ACC112 (cell line): ENCODE data around the gene ZNF576.

Source experiments
- H2AFZ ChIP-seq: fragments of 200-600 bp; sonication (generic); one replicate; pipeline ENCODE4 v1.6.0; 2017; ENCODE audit warnings: antibody characterized with exemption, low read length; ENCODE audit not compliant: unreplicated experiment
- H3K27ac ChIP-seq: fragments of 200-600 bp; sonication (generic); 2 replicates; pipeline ENCODE4 v1.5.1; 2014; ENCODE audit warnings: low read depth, mild to moderate bottlenecking, antibody characterized with exemption, low read length, moderate library complexity
- H3K27me3 ChIP-seq: fragments of 200-600 bp; sonication (generic); 2 replicates; pipeline ENCODE4 v1.6.1; 2014; ENCODE audit warnings: mild to moderate bottlenecking, antibody characterized with exemption, low read length, moderate library complexity, mixed read lengths; ENCODE audit not compliant: insufficient read depth
- H3K36me3 ChIP-seq: fragments of 200-600 bp; sonication (generic); 2 replicates; pipeline ENCODE4 v1.6.1; 2016; ENCODE audit warnings: mild to moderate bottlenecking, antibody characterized with exemption, low read length, moderate library complexity, mixed read lengths; ENCODE audit not compliant: insufficient read depth
- H3K4me1 ChIP-seq: fragments of 200-600 bp; sonication (generic); one replicate; pipeline ENCODE4 v1.6.1; 2016; ENCODE audit warnings: low read length, mixed read lengths; ENCODE audit not compliant: insufficient read depth, unreplicated experiment, control insufficient read depth
- H3K4me3 ChIP-seq: fragments of 200-600 bp; sonication (generic); 2 replicates; pipeline ENCODE4 v1.5.1; 2014; ENCODE audit warnings: mild to moderate bottlenecking, low read depth, low read length
- H3K79me2 ChIP-seq: fragments of 200-600 bp; sonication (generic); one replicate; pipeline ENCODE4 v1.6.0; 2016; ENCODE audit warnings: low read length; ENCODE audit not compliant: control insufficient read depth, unreplicated experiment, insufficient read depth

Gene ZNF576

GRCh38 chr19:43618921-43619261 lies 22.5 kb downstream of the ZNF576 start:
- H3K27me3 ChIP-seq: no peaks in the 10 kb centered on the region
- peak overlapping the region; percentile 95 for H2AFZ ChIP-seq
- H3K4me1 ChIP-seq: peaks cover 6% of the 10 kb centered on the region
- peaks cover 23% of the 10 kb centered on the region for H3K79me2 ChIP-seq
- H3K27ac ChIP-seq: peak overlapping the region; percentile 75
- no peaks in the 10 kb centered on the region for H3K36me3 ChIP-seq
- peak overlapping the region; percentile 79 for H3K4me3 ChIP-seq

GRCh38 chr19:43619262-43620060 lies 23.1 kb downstream of the ZNF576 start, which contains the start of gene ZNF428:
TSS of gene ZNF428 (minus strand) at chr19:43619629. CDS start at chr19:43614304, 5,325 bp downstream.
- Histone ChIP-seq H3K36me3 (no peaks in the 10 kb centered on the region), H3K27ac (peak within 1 kb of the TSS; percentile 75), H3K4me3 (peak within 1 kb of the TSS; percentile 79), H2AFZ (peak within 1 kb of the TSS; percentile 95), H3K79me2 (peaks cover 23% of the 10 kb centered on the region), H3K27me3 (no peaks in the 10 kb centered on the region), H3K4me1 (peaks cover 6% of the 10 kb centered on the region)

- Histone ChIP-seq H3K79me2 (peaks cover 21% of the 10 kb centered on the region), H3K27ac (peak overlapping the region; percentile 75), H3K36me3 (no peaks in the 10 kb centered on the region), H3K4me3 (peak overlapping the region; percentile 79), H3K4me1 (peaks cover 6% of the 10 kb centered on the region), H2AFZ (no peak overlapping the region), H3K27me3 (no peaks in the 10 kb centered on the region)
Observed at GRCh38 chr19:43620061-43621001, 23.9 kb downstream of the ZNF576 start.

GRCh38 chr19:43622070-43622469 lies 25.7 kb downstream of the ZNF576 start:
- Histone ChIP-seq H3K36me3 (no peaks in the 10 kb centered on the region), H2AFZ (no peak overlapping the region), H3K4me1 (peaks cover 6% of the 10 kb centered on the region), H3K27me3 (no peaks in the 10 kb centered on the region), H3K27ac (no peak overlapping the region), H3K4me3 (no peak overlapping the region), H3K79me2 (peaks cover 16% of the 10 kb centered on the region)

- Histone ChIP-seq H3K27ac (no peak overlapping the region), H3K79me2 (peaks cover 10% of the 10 kb centered on the region), H3K36me3 (no peaks in the 10 kb centered on the region), H3K27me3 (no peaks in the 10 kb centered on the region), H3K4me1 (peaks cover 6% of the 10 kb centered on the region), H2AFZ (no peak overlapping the region), H3K4me3 (no peak overlapping the region)
Observed at GRCh38 chr19:43622956-43623355, 26.6 kb downstream of the ZNF576 start.

GRCh38 chr19:43623889-43624670 lies 27.7 kb downstream of the ZNF576 start:
- no peak overlapping the region for H3K4me3 ChIP-seq
- H3K27me3 ChIP-seq: no peaks in the 10 kb centered on the region
- H3K36me3 ChIP-seq: no peaks in the 10 kb centered on the region
- H3K79me2 ChIP-seq: peaks cover 7% of the 10 kb centered on the region
- H3K4me1 ChIP-seq: peaks cover 6% of the 10 kb centered on the region
- no peak overlapping the region for H2AFZ ChIP-seq
- H3K27ac ChIP-seq: no peak overlapping the region

GRCh38 chr19:43624933-43625332 lies 28.5 kb downstream of the ZNF576 start:
- peaks cover 6% of the 10 kb centered on the region for H3K4me1 ChIP-seq

GRCh38 chr19:43625918-43626579 lies 29.7 kb downstream of the ZNF576 start:
- no peaks in the 10 kb centered on the region for H3K4me1 ChIP-seq
- no peak overlapping the region for H3K4me3 ChIP-seq
- no peaks in the 10 kb centered on the region for H3K79me2 ChIP-seq
- no peak overlapping the region for H3K27ac ChIP-seq
- H2AFZ ChIP-seq: no peak overlapping the region
- no peaks in the 10 kb centered on the region for H3K36me3 ChIP-seq
- H3K27me3 ChIP-seq: no peaks in the 10 kb centered on the region

More at GRCh38 chr19:43624933-43625332, 28.5 kb downstream of the ZNF576 start:
- Histone ChIP-seq H3K27ac (no peak overlapping the region), H3K36me3 (no peaks in the 10 kb centered on the region), H3K79me2 (peaks cover 6% of the 10 kb centered on the region), H3K4me3 (no peak overlapping the region), H2AFZ (no peak overlapping the region), H3K27me3 (no peaks in the 10 kb centered on the region)

GRCh38 chr19:43626838-43627237 lies 30.4 kb downstream of the ZNF576 start:
- Histone ChIP-seq H3K27me3 (no peaks in the 10 kb centered on the region), H3K4me3 (no peak overlapping the region), H3K36me3 (no peaks in the 10 kb centered on the region), H3K4me1 (no peaks in the 10 kb centered on the region), H3K79me2 (no peaks in the 10 kb centered on the region), H3K27ac (no peak overlapping the region), H2AFZ (no peak overlapping the region)
